CD4-positive, alpha-beta T cell treated with Interleukin-12 subunit alpha and Interleukin-12 subunit beta, for 1 hour (primary cell): ENCODE measurements around the gene RETN.

Experiments
- DNase-seq: peaks from one replicate; pipeline ENCODE4 v3.0.0-alpha.2; 2020

The RETN gene

GRCh38 chr19:7668842-7669241 is at the start of gene RETN:
RETN (plus strand) TSS chr19:7669049; CDS start chr19:7669327, 278 bp downstream.
- DNase-seq = no peak

DNA sequence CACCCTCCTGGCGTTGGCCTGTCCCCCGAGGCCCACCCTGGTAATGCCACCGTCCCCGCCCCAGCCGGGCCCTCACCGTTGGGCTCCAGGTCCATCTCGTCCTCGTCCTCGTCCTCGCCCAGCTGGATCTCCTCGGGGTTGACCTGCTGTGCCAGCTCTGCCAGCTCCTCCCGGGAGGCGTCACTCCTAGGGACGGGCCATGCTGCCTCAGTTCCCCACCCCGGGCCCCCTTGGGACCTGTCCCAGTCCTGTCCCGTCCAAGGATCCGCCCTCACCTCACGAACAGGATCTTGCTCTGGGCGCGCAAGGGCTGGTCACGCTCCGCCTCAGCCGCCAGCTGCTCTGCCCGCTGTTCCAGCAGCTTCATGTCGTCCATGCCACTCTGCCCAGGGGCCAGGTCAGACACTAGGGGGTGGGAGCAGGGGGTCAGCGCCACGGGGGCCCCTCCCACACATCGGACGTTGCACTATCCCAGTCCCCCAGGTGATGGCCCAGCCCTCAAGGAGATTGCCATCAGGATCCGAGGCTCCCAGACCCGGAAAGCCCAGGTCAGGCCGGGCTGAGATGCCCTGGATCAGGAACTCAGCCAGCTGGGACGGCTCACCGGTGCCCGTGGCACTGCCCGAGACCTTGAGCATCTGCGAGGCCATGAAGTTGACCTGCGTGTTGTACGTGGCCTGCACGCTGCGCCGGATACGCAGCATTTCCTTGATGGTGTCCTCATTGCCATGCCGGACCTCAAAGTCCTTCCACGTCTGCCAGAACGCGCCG is 49.0 kb upstream of the RETN start:
- DNase-seq = no peak

DNA sequence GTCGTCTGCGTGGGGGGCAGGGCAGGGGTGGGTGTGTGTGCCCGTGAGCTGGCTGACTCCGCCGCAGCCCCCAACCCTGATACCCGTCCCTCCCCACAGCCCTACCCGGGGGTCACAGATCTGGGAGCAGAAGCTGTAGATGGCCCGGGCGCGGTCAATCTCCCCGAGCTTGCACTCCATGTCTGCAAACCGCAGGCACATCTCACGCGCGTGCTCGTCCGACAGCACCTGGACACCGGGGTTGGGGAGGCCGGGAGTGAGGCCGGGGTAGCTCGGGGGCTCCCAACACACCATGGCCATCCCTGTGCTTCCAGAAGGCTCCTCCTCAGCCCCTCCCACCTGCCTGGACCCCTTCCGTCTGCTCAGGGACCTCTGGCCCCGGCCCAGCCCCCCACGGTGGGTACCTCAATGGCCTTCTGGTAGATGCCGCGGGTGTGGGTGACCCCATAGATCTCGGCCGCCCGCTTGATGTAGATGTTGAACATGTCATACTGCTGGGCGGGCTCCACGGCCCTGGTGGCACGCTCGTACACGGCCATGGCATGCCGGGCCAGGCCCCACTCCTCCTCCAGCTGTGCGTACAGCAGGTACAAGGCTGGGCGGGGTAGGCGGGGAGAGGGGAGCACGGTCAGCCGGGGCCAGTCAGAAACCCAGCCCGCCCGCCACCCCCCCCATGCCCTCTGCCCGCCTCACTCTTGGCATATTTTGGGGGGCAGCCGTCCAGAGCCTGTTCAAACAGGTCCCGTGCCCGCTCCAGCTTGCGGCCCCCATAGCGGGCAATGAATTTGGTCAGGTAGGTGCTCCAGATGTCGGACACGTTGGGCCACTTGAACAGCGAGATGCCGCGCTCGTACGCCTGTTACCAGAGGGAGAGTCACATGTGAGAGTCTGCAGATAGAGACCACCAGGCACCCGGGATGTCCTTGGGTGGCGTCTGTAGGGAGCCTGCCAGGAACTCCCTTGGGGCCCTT is 48.1 kb upstream of the RETN start:
- no peak for DNase-seq

DNA sequence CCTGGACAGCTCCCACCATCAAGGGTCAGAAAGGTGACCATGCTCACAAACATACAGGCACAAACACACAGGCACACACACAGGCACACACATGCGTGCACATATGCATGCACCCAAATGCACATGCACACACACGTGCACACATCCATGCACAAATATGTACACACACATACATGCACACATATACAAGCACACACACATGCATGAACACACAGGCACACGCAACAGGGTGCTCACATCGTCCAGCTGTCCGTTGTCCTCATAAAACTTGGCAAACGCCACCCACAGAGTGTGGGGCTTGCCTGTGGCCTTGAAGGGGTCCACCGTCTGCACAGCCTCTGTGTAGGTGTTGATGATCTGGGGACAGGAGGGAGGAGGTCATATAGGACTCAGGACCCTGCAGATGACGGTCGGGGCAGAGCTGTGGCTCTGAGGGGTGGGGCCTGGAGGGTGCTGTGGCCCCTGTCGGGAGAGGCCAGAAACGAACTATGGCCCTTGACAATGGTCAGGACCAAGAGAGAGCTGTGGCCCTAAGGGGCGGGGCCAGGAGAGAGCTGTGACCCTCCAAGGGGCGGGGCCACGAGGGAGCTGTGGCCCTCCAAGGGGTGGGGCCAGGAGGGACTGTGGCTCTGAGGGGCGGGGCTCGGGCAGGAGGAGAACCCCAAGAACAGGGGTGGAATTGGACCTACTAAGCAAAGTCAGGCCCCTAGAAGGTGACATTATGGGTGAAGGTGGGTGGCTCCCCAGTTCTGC is 45.7 kb upstream of the RETN start:
- no peak for DNase-seq

DNA sequence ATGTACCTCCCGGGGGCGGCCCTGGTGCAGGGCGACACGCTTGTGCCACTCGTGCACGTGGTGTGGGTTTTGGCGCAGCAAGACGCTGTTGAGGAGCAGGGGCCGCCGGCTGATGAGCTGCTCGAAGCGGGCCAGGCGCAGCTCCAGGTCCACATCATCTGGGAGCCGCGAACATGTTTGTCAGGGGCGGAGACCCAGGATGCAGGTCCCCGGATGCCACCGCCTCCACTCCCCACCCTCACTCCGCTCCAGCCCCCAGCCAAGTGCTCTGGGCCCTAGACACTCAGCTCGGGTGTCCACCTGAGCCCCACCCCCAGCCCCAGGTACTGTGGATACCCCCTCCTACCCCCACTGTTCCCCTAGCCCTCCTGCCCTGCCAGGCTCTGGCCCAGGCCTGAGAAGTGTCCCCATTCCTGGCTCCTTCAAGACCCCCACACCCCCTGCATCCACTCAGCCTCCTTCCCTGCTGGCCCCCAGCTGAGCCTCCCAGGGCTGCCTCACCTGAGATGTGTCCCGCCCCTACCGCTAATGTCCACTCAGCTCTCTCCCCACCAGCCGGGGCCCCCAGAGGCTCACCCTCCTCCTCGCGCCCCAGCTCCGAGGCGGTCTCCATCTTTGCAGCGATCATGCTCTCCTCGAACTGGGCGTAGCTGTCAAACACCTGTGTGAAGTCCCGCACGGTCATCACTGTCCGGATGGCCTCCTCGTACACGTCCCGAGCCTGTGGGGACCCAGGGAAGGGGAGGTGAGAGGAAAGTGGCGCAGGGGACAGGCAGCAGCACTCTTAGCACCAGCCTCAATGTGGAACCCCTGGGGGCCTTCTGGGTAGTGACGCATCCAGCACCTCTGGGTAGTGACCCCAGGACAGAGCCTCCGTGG is 44.9 kb upstream of the RETN start:
- DNase-seq = no peak

DNA sequence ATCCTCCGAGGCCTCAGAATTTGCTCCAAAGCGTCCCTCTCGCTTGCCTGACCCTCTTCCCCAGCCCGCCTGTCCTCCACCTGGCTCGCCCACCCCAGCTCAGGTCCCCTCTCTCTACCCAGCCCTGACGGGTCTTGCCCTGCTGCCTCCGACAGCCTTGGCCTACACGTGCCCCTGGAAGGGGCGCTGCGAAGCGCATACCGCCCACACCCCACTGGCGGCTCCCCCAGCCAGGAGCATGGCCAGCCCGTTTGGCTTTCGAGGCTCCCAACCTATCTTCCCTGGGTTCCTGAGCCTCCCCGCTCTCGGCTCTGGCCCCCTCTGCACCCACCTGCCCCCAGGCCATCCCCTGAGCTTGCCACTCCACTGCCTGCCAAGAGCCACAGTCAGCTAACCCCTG is 44.0 kb upstream of the RETN start:
- DNase-seq = no peak

GRCh38 chr19:7625763-7626372 is 43.0 kb upstream of the RETN start:
- DNase-seq = no peak

GRCh38 chr19:7627166-7627565 is 41.7 kb upstream of the RETN start:
- no peak for DNase-seq

DNA sequence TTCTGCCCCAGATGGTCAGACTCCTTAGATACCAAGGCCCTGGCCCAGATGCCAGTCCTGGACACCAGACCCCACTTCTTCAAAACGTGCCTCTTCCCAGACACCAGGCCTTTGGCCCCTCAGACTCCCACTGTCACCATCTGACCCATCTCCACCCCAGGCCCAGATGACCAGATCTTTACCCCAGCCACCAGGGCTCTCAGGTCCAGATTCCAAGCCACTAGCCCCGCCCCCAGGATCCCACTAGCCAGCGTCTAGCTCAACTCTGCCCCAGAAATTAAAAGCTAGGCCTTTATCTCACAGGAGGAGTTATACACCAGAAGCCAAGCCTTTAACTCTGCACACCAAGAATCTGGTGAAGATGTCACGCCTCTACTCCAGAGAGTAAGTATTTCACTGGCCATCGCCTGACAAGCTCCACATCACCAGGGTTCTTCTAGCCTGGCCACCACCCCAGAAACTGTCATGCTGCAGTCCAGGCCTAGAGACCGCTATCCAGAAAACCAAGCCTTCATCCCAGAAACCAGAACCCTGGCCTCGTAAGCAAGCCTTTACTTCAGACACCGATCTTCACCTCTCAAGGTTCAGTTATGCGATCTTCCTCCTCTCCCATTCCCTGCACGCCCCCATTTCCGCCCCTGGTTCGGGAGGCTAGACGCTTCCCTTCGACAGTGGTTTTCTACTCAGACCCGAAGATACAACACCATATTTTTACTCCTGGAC is 40.1 kb upstream of the RETN start:
- no peak for DNase-seq

GRCh38 chr19:7629347-7630054 is 39.3 kb upstream of the RETN start, which contains the start of the genes PET100 and XAB2:
PET100 (plus strand) TSS chr19:7629793; CDS start chr19:7629834, 41 bp downstream.
XAB2 (minus strand) TSS chr19:7629545; CDS start chr19:7629527, 18 bp downstream.
- peak; percentile 98 for DNase-seq

DNA sequence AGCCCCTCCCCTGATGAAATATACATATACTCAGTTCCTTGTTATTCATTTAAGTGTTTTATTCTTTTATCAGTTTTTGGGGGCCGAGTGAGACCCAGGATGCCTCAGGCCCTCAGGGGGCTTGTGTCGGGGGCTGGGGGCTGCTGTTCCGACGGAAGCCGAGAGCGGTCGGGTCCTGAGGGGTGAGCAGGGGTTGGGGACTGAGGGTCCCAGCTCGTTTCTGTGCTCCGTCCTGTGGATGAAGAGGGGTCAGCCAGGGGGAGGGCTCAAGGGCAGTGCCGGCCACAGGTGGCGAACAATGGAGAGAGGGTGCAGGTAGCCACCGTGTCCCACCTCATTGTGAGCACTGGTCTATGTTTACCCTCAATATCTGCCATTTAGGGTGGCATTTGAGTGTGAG is 37.3 kb upstream of the RETN start:
- DNase-seq = no peak

GRCh38 chr19:7632340-7633203 is 36.3 kb upstream of the RETN start:
- DNase-seq = no peak

- no peak for DNase-seq
Measured at GRCh38 chr19:7633698-7634097, 35.2 kb upstream of the RETN start, which contains the start of gene PCP2. PCP2 (minus strand) TSS chr19:7633719; CDS start chr19:7633457, 262 bp downstream.

DNA sequence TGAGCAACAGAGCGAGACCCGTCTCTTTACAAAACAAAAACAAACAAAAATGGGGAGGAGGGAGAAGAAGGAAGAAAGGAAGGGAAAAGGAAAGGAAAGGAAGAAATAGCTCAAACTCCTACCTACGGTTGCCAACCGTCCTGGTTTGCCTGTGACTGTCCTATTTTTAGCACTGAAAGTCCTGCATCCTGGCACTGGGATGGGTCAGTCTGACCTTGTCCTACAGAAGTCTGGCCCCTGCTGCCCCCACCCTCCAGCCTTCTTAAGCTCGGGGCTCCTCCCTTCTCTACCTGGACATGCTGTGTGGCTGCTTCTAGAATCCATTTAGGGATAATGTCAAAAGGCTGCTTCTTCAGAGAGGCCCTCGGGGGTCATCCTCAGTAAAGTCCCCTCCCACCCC is 33.2 kb upstream of the RETN start:
- no peak for DNase-seq

GRCh38 chr19:7636317-7636690 is 32.5 kb upstream of the RETN start:
- no peak for DNase-seq

- peak; percentile 95 for DNase-seq
Measured at GRCh38 chr19:7636691-7637373, 32.0 kb upstream of the RETN start, which contains the start of gene STXBP2. STXBP2 (plus strand) TSS chr19:7637110; CDS start chr19:7637150, 40 bp downstream.

GRCh38 chr19:7637374-7638256 is 31.2 kb upstream of the RETN start:
- peak; percentile 37 for DNase-seq
